HepG2 (cell line): ENCODE results near the gene TRIM31. TPM values are rescaled to one million over a fixed set of nuclear protein-coding genes. Genes with fewer than 3 reads are reported as not detected.

ENCODE experiments used
- ATAC-seq: fragments of 200-7000 bp; cut with Tn5 transposase; 3 replicates; pipeline ENCODE4 v1.9.1; 2020; ENCODE audit warnings: mild to moderate bottlenecking, moderate library complexity
- BruUV-seq: library from RNA; stranded (reverse); fragments of 400-500 nt; replicated peaks from 2 replicates; lab custom pipeline; 2021; lab: Mats Ljungman, UMichigan
- CTCF ChIA-PET: fragments of 300-600 bp; formaldehyde crosslinking; extraction: SDS; loops from one replicate; lab custom pipeline; 2021; ENCODE audit warnings: low total read pairs, inconsistent platforms, low intra/inter-chr PET ratio; lab: Yijun Ruan, JAX
- POLR2A ChIA-PET: fragments of 350-600 bp; sonication (Branson Sonifier 250); formaldehyde crosslinking; loops from one replicate; lab custom pipeline; 2020; ENCODE audit warnings: antibody characterized with exemption, inconsistent platforms; lab: Yijun Ruan, JAX
- DNase-seq: peaks from one replicate; pipeline ENCODE4 v3.0.0-alpha.2; 2015; ENCODE audit warnings: low spot score
- FAIRE-seq: peaks from 3 replicates; lab custom pipeline; 2011; peaks lifted over from hg19 to GRCh38; lab: Jason Lieb, UNC
- H2AFZ ChIP-seq: one replicate; pipeline ENCODE4 v1.6.1; 2011; ENCODE audit warnings: low read length, inconsistent platforms
- H3K27ac ChIP-seq: fragments of 300-600 bp; 3 replicates; pipeline ENCODE4 v1.8.0; 2011; ENCODE audit warnings: mixed run types, mild to moderate bottlenecking, mixed read lengths, low read length, inconsistent platforms; ENCODE audit not compliant: insufficient read depth; ENCODE audit errors: extremely low read length
- H3K27me3 ChIP-seq, 2 experiments: fragments of 200-600 bp in 1 of 2; 2 replicates in 1 of 2; 3 replicates in 1 of 2; pipeline versions ENCODE4 v1.6.0 to v1.8.0; 2011; ENCODE audit warnings: low read length in 2 of 2, mild to moderate bottlenecking in 2 of 2, moderate library complexity in 2 of 2, inconsistent platforms in 1 of 2; ENCODE audit not compliant: insufficient read depth in 2 of 2, control insufficient read depth in 1 of 2
- H3K36me3 ChIP-seq, 2 experiments: fragments of 200-600 bp in 1 of 2; replicated peaks in 1 of 2; 2 replicates in 1 of 2; 3 replicates in 1 of 2; pipeline versions ENCODE4 v1.5.1 to v1.8.0; 2011; ENCODE audit warnings: low read length in 2 of 2, inconsistent platforms in 1 of 2; ENCODE audit not compliant: insufficient read depth in 2 of 2, control insufficient read depth in 1 of 2
- H3K4me1 ChIP-seq: 2 replicates; pipeline ENCODE4 v1.5.1; 2012; ENCODE audit warnings: low read length, inconsistent platforms; ENCODE audit not compliant: insufficient read depth
- H3K4me2 ChIP-seq: 2 replicates; pipeline ENCODE4 v1.6.0; 2011; ENCODE audit warnings: low read depth, low read length, inconsistent platforms
- H3K4me3 ChIP-seq, 3 experiments: fragments of 200-600 bp in 1 of 3; sonication (generic), shearing (Covaris generic) in 1 of 3; replicated peaks in 1 of 3; 2 replicates each; pipeline ENCODE4 v1.5.1; 2011 to 2016; ENCODE audit warnings: low read length in 3 of 3, inconsistent platforms in 2 of 3, low read depth in 2 of 3, mild to moderate bottlenecking in 2 of 3, control low read depth in 1 of 3, mixed read lengths in 1 of 3; ENCODE audit not compliant: insufficient read depth in 1 of 3
- H3K79me2 ChIP-seq: one replicate; pipeline ENCODE4 v1.6.1; 2011; ENCODE audit warnings: low read length, inconsistent platforms; ENCODE audit not compliant: insufficient read depth
- H3K9ac ChIP-seq: 2 replicates; pipeline ENCODE4 v1.6.0; 2011; ENCODE audit warnings: mild to moderate bottlenecking, low read depth, low read length, inconsistent platforms; ENCODE audit not compliant: insufficient read depth
- H3K9me3 ChIP-seq: 2 replicates; pipeline ENCODE4 v1.5.1; 2012; ENCODE audit warnings: mild to moderate bottlenecking, low read length
- H4K20me1 ChIP-seq: 2 replicates; pipeline ENCODE4 v1.6.0; 2011; ENCODE audit warnings: inconsistent platforms, mild to moderate bottlenecking, low read length, moderate library complexity; ENCODE audit not compliant: insufficient read depth
- CTCF ChIP-seq: sonication (generic); formaldehyde crosslinking; IDR thresholded peaks from 2 replicates; pipeline ENCODE4 v1.5.0; 2020; ENCODE audit warnings: mild to moderate bottlenecking, missing genetic modification reagents, moderate library complexity
- HMG20A ChIP-seq: IDR thresholded peaks from 2 replicates; pipeline ENCODE4 v1.6.1; 2016; ENCODE audit warnings: borderline replicate concordance
- HNRNPLL ChIP-seq: fragments of 200-400 bp; formaldehyde crosslinking; IDR thresholded peaks from 2 replicates; pipeline ENCODE4 v1.6.1; 2017; ENCODE audit warnings: mild to moderate bottlenecking, low read depth, low read length; ENCODE audit not compliant: poor library complexity, severe bottlenecking
- IRF1 ChIP-seq: sonication (generic); formaldehyde crosslinking; IDR thresholded peaks from 2 replicates; pipeline ENCODE4 v1.4.0; 2020; ENCODE audit warnings: low read depth, mild to moderate bottlenecking, missing genetic modification reagents
- IRF2 ChIP-seq: IDR thresholded peaks from 2 replicates; pipeline ENCODE4 v1.6.1; 2018; ENCODE audit warnings: missing genetic modification reagents, missing compliant biosample characterization
- MEIS1 ChIP-seq: sonication (generic); formaldehyde crosslinking; IDR thresholded peaks from 2 replicates; pipeline ENCODE4 v1.9.0; 2021; ENCODE audit warnings: mild to moderate bottlenecking, missing genetic modification reagents, moderate library complexity, borderline replicate concordance
- PHB2 ChIP-seq: fragments of 450-650 bp; IDR thresholded peaks from 2 replicates; pipeline ENCODE4 v1.6.1; 2018; ENCODE audit not compliant: partially characterized antibody
- PHF21A ChIP-seq: sonication (generic); formaldehyde crosslinking; IDR thresholded peaks from 2 replicates; pipeline ENCODE4 v1.5.0; 2020; ENCODE audit warnings: mild to moderate bottlenecking, missing genetic modification reagents
- TFE3 ChIP-seq: IDR thresholded peaks from 2 replicates; pipeline ENCODE4 v1.6.1; 2016
- XRCC5 ChIP-seq: fragments of 200-400 bp; formaldehyde crosslinking; optimal IDR thresholded peaks from 2 replicates; pipeline ENCODE3; 2017; ENCODE audit warnings: mild to moderate bottlenecking, low read length
- ZNF136 ChIP-seq: sonication (generic); formaldehyde crosslinking; IDR thresholded peaks from 2 replicates; pipeline ENCODE4 v1.8.1; 2022; ENCODE audit warnings: low read depth, mild to moderate bottlenecking, moderate library complexity, missing genetic modification reagents
- ZNF33B ChIP-seq: sonication (generic); formaldehyde crosslinking; IDR thresholded peaks from 2 replicates; pipeline ENCODE4 v1.5.1; 2020; ENCODE audit warnings: mild to moderate bottlenecking, missing genetic modification reagents
- ZNF720 ChIP-seq: sonication (generic); formaldehyde crosslinking; IDR thresholded peaks from 2 replicates; pipeline ENCODE4 v1.4.0; 2020; ENCODE audit warnings: missing genetic modification reagents
- WGBS: methylation state at CpG from one replicate; pipeline ENCODE4 v1.1.6; 2017; ENCODE audit warnings: low lambda C conversion rate; 5-methylcytosine and 5-hydroxymethylcytosine counted together
- in situ Hi-C: cut with HindIII; loops from 2 replicates; pipeline ENCODE4 v1.10.0; 2017; ENCODE audit warnings: low pct_unique_long_range_greater_than_20kb; ENCODE audit not compliant: extremely low pct_ligation_motif_present
- intact Hi-C: fragments of 100-400 bp; cut with micrococcal nuclease; formaldehyde crosslinking; loops from one replicate; pipeline ENCODE4 v1.10.0; 2022; ENCODE audit not compliant: unreplicated experiment
- polyA plus RNA-seq, 8 experiments: library from polyadenylated mRNA; depleted of rRNA in 3 of 8; stranded (reverse) in 7 of 8; unstranded in 1 of 8; fragments of >200 nt; fragmentation: Illumina TruSeq in 4 of 8; extraction: Trizol in 4 of 8; gene quantifications; 2 replicates each; pipeline versions ENCODE4 v1.2.1 to v1.2.3, GENCODE V29; 2011 to 2016; ENCODE audit warnings: low read depth in 4 of 8, missing spikeins in 1 of 8, mixed read lengths in 1 of 8; ENCODE audit not compliant: insufficient read depth in 1 of 8
- total RNA-seq, 5 experiments: library from RNA; depleted of rRNA; stranded (reverse); fragments of >200 nt; fragmentation: Illumina TruSeq; extraction: Trizol; gene quantifications; 2 replicates each; pipeline ENCODE4 v1.2.3, GENCODE V29; 2016; ENCODE audit warnings: low read depth in 1 of 5

The TRIM31 gene
- total and polyA plus RNA-seq, 2 of the 13 experiments (the other 11 are each of a cell fraction or from before 2014, with no cell fraction given): 0.13 to 0.51 TPM

- in situ Hi-C loops: no loop called here
Measured at GRCh38 chr6:30062471-30063178, 50.3 kb downstream of the TRIM31 start.

GRCh38 chr6:30061858-30062458 lies 50.9 kb downstream of the TRIM31 start:
- POLR2A ChIA-PET: interaction anchor here (0.7 to 2.8 kb wide), 14 partner anchors 9 to 313 kb away, joined by 3 to 35 read pairs (median 5); partner anchors contain the start of genes TRIM15 and TRIM26
- peak overlapping the region; percentile 20 for H2AFZ ChIP-seq
- TF ChIP-seq ZNF720 (CRISPR knock-in tag): no peak
- 0 out of 2 replicates have a peak, but pooled peaks have one; percentile 30 for TF ChIP-seq IRF2
- TF ChIP-seq CTCF (CRISPR knock-in tag): no peak
- TF ChIP-seq IRF1: no peak
- TF ChIP-seq TFE3 (CRISPR knock-in tag): no peak
- TF ChIP-seq MEIS1 (CRISPR knock-in tag): no peak
- TF ChIP-seq ZNF33B: no peak
- peak; percentile 17 for TF ChIP-seq XRCC5
- no peak for TF ChIP-seq PHB2

More at GRCh38 chr6:30062471-30063178, 50.3 kb downstream of the TRIM31 start:
- Histone ChIP-seq H2AFZ (no peak overlapping the region), H3K27me3 (peaks cover 0 to 4% of the 10 kb centered on the region in 2 experiments; a peak in 1 of 5 replicates), H3K4me2 (peak overlapping the region; percentile 99), H3K4me1 (peaks cover 36% of the 10 kb centered on the region), H3K79me2 (peaks cover 40% of the 10 kb centered on the region), H3K27ac (no peak overlapping the region), H3K4me3 (peak overlapping the region; percentile 89 to 99 (median 93)), H4K20me1 (no peaks in the 10 kb centered on the region), H3K9ac (peak overlapping the region; percentile 90; the same call in 1 of the 2 replicates), H3K36me3 (no peaks in the 10 kb centered on the region; a peak in 1 of 5 replicates), H3K9me3 (no peaks in the 10 kb centered on the region)
- ATAC-seq (no peak), FAIRE-seq (no peak), DNase-seq (no peak)
- no TSS peak for BruUV-seq
- TF ChIP-seq HNRNPLL: no peak
- TF ChIP-seq PHF21A: no peak
- TF ChIP-seq HMG20A (CRISPR knock-in tag): no peak
- no peak for TF ChIP-seq ZNF136
- intact Hi-C loops: no loop called here
- ChIA-PET POLR2A (interaction anchor here (0.6 to 2.8 kb wide), 7 partner anchors 9 to 151 kb away, joined by 3 to 35 read pairs (median 8); partner anchors contain the start of gene TRIM26), CTCF (no interaction called here)
- 90% methylated on average over 7 of the region's 7 CpGs for WGBS

More at GRCh38 chr6:30061858-30062458, 50.9 kb downstream of the TRIM31 start:
- Histone ChIP-seq H3K9ac (peak overlapping the region; percentile 90), H3K4me2 (peak overlapping the region; percentile 99), H3K9me3 (no peaks in the 10 kb centered on the region), H3K27me3 (peaks cover 0 to 4% of the 10 kb centered on the region in 2 experiments; a peak in 1 of 5 replicates), H3K79me2 (peaks cover 37% of the 10 kb centered on the region), H4K20me1 (no peaks in the 10 kb centered on the region), H3K27ac (peak overlapping the region; percentile 75), H3K4me1 (peaks cover 35% of the 10 kb centered on the region), H3K4me3 (peak overlapping the region; percentile 89 to 99 (median 93)), H3K36me3 (peaks cover 0 to 4% of the 10 kb centered on the region in 2 experiments; a peak in 2 of 5 replicates)
- CTCF ChIA-PET: no interaction called here
- 5% methylated on average over 13 of the region's 13 CpGs for WGBS
- DNase-seq (no peak), ATAC-seq (peak; percentile 51), FAIRE-seq (no peak)
- in situ Hi-C loops: no loop called here
- intact Hi-C loops: loop anchor here (1.0 to 2.0 kb wide), 2 partner anchors 41 to 109 kb away; no protein-coding TSS in a partner anchor
- BruUV-seq: no TSS peak
